ENCODE results near the gene ECT2L. TPM values are rescaled to one million over a fixed set of nuclear protein-coding genes. Genes with fewer than 3 reads are reported as not detected.

Gene ECT2L
- 0.02 TPM in 1 of 2 replicates, not detected in the other for polyA plus RNA-seq (2012; rRNA removed)
- polyA plus RNA-seq (2012; cell fraction: cytosol; rRNA removed), result 0.05 TPM in 1 of 2 replicates, not detected in the other
- 0.01 TPM in 2 replicates for polyA plus RNA-seq (2012; cell fraction: nucleus; rRNA removed)

GRCh38 chr6:138795809-138796603, at the start of gene ECT2L:
TSS of gene ECT2L (plus strand) at chr6:138796087. CDS start at chr6:138813275, 17,188 bp downstream.
- Histone ChIP-seq H3K9me2 (no peaks in the 10 kb centered on the region), H3K9ac (no peak within 1 kb of the TSS), H3K4me1 (ENCODE audit: control insufficient read depth in 1 of 2, insufficient read depth in 2 of 2, low read depth in 1 of 2, low read length in 1 of 2) (no peaks in the 10 kb centered on the region), H2AFZ (ENCODE audit: low read depth) (no peak within 1 kb of the TSS), H4K20me1 (ENCODE audit: insufficient read depth) (no peaks in the 10 kb centered on the region), H3K27ac (ENCODE audit: low read depth in 2 of 2, low read length in 1 of 2) (no peak within 1 kb of the TSS), H3K79me2 (ENCODE audit: insufficient read depth) (no peaks in the 10 kb centered on the region), H3K36me3 (replicated peaks in 1 of 2; ENCODE audit: control insufficient read depth in 1 of 2, insufficient read depth in 2 of 2, low read length in 1 of 2) (peaks cover 5% of the 10 kb centered on the region in 2 experiments), H3K27me3 (ENCODE audit: insufficient read depth) (no peaks in the 10 kb centered on the region), H3K4me3 (ENCODE audit: low read depth in 2 of 2, low read length in 1 of 2) (no peak within 1 kb of the TSS), H3K9me3 (no peaks in the 10 kb centered on the region), H3K4me2 (no peak within 1 kb of the TSS), H3F3A (replicated peaks; ENCODE audit: insufficient read depth) (peaks cover 3% of the 10 kb centered on the region)
- WGBS (ENCODE audit: low lambda C conversion rate), result 88% methylated on average over 26 of the region's 50 CpGs
- TF ChIP-seq USF2 (IDR thresholded peaks at IDR 0.05; ENCODE audit: borderline replicate concordance, low read depth, low read length), result no peak
- TF ChIP-seq PBX3 (IDR thresholded peaks at IDR 0.05), result no peak
- TF ChIP-seq NFIC (IDR thresholded peaks at IDR 0.05; ENCODE audit: borderline replicate concordance), result no peak
- TF ChIP-seq FOXM1 (IDR thresholded peaks at IDR 0.05; ENCODE audit: low read depth), result no peak
- TF ChIP-seq MXI1 (IDR thresholded peaks at IDR 0.05; ENCODE audit: low read depth, low read length), result no peak
- no peak for TF ChIP-seq IRF3 (IDR thresholded peaks at IDR 0.05; ENCODE audit: low read depth, low read length)
- no peak for TF ChIP-seq EP300 (IDR thresholded peaks at IDR 0.05; ENCODE audit: borderline replicate concordance in 1 of 2, low read depth in 1 of 2, low read length in 1 of 2)
- TF ChIP-seq CTCF (IDR thresholded peaks at IDR 0.05), result no peak
- no peak for TF ChIP-seq EZH2phosphoT487 (IDR thresholded peaks at IDR 0.05; ENCODE audit: borderline replicate concordance, low read depth)
- no peak for TF ChIP-seq RFX5 (IDR thresholded peaks at IDR 0.05; ENCODE audit: low read length)
- TF ChIP-seq RCOR1 (IDR thresholded peaks at IDR 0.05; ENCODE audit: low read length), result no peak
- no peak for TF ChIP-seq MEF2A (IDR thresholded peaks at IDR 0.05; ENCODE audit: borderline replicate concordance, low read depth)
- no peak for TF ChIP-seq ZBTB33 (IDR thresholded peaks at IDR 0.05; ENCODE audit: borderline replicate concordance, low read depth)
- ChIA-PET POLR2A (no interaction called here), CTCF (interaction anchor here (0.8 kb wide), 1 partner anchor 314 kb away, joined by 3 read pairs; no protein-coding TSS in a partner anchor)
- peak; percentile 8 for DNase-seq
